CD4-positive, alpha-beta T cell (primary cell): ENCODE measurements around the gene NFATC1. TPM values are rescaled to one million over a fixed set of nuclear protein-coding genes. Genes with fewer than 3 reads are reported as not detected.

ENCODE experiments used
- ATAC-seq: fragments of 200-7000 bp; cut with Tn5 transposase; one replicate; pipeline ENCODE4 v1.10.0; 2022; ENCODE audit warnings: mild to moderate bottlenecking; ENCODE audit not compliant: poor library complexity
- CTCF ChIA-PET: fragments of 350-600 bp; sonication (Branson Sonifier 250); formaldehyde crosslinking; loops from one replicate; lab custom pipeline; 2021; ENCODE audit warnings: antibody characterized with exemption, inconsistent platforms; lab: Charles Lee
- POLR2A ChIA-PET: fragments of 350-600 bp; sonication (Branson Sonifier 250); formaldehyde crosslinking; loops from one replicate; lab custom pipeline; 2021; ENCODE audit warnings: antibody characterized with exemption, inconsistent platforms; lab: Charles Lee
- DNase-seq, 14 experiments: peaks; one replicate each; pipeline ENCODE4 v3.0.0-alpha.2; 2013 to 2020; ENCODE audit warnings: mixed read lengths in 2 of 14
- H3K27ac ChIP-seq, 2 donors: one replicate each; pipeline versions ENCODE4 v1.5.1 to v1.7.0; 2013; ENCODE audit warnings: low read length in 2 of 2, low read depth in 1 of 2, mild to moderate bottlenecking in 1 of 2
- H3K27me3 ChIP-seq, 2 experiments: 1 replicate in 1 of 2; 2 replicates in 1 of 2; pipeline versions ENCODE4 v1.6.1 to v1.7.0; 2013; ENCODE audit warnings: low read length in 2 of 2, control low read depth in 1 of 2, mild to moderate bottlenecking in 1 of 2, moderate library complexity in 1 of 2; ENCODE audit not compliant: insufficient read depth in 2 of 2, control insufficient read depth in 1 of 2
- H3K36me3 ChIP-seq: one replicate; pipeline ENCODE4 v1.6.1; 2013; ENCODE audit warnings: low read length, control low read depth; ENCODE audit not compliant: insufficient read depth
- H3K4me1 ChIP-seq: one replicate; pipeline ENCODE4 v1.6.1; 2013; ENCODE audit warnings: low read length, control low read depth; ENCODE audit not compliant: insufficient read depth
- H3K4me3 ChIP-seq: one replicate; pipeline ENCODE4 v1.5.1; 2013; ENCODE audit warnings: mild to moderate bottlenecking, low read length, moderate library complexity
- H3K9me3 ChIP-seq, 2 experiments: 1 replicate in 1 of 2; 2 replicates in 1 of 2; pipeline versions ENCODE4 v1.6.1 to v1.7.0; 2013; ENCODE audit warnings: low read length in 2 of 2, mild to moderate bottlenecking in 2 of 2, control low read depth in 1 of 2, moderate library complexity in 1 of 2; ENCODE audit not compliant: control insufficient read depth in 1 of 2, insufficient read depth in 1 of 2
- H3K27ac Mint-ChIP-seq: one replicate; pipeline ENCODE4 v1.8.0; 2020; ENCODE audit warnings: mixed read lengths
- H3K27me3 Mint-ChIP-seq: one replicate; pipeline ENCODE4 v1.8.0; 2021; ENCODE audit warnings: mixed read lengths
- H3K36me3 Mint-ChIP-seq: one replicate; pipeline ENCODE4 v1.8.0; 2021; ENCODE audit warnings: low read depth, mixed read lengths
- H3K4me1 Mint-ChIP-seq: one replicate; pipeline ENCODE4 v1.8.0; 2021; ENCODE audit warnings: low read depth, mixed read lengths
- H3K4me3 Mint-ChIP-seq: one replicate; pipeline ENCODE4 v1.8.0; 2020; ENCODE audit warnings: mild to moderate bottlenecking, mixed read lengths
- H3K9me3 Mint-ChIP-seq: one replicate; pipeline ENCODE4 v1.8.0; 2020; ENCODE audit warnings: mixed read lengths
- CTCF ChIP-seq: fragments of 200-600 bp; IDR thresholded peaks from one replicate; pipeline ENCODE4 v1.8.0; 2022; ENCODE audit warnings: antibody characterized with exemption, mild to moderate bottlenecking
- intact Hi-C, 2 experiments: fragments of 100-400 bp; cut with DNase I in 1 of 2; cut with micrococcal nuclease in 1 of 2; formaldehyde crosslinking; loops; one replicate each; pipeline versions ENCODE4 v1.15.1 to v1.9.0; 2023 to 2025; cut with DNase I, micrococcal nuclease
- total RNA-seq, 174 experiments: library from RNA in 2 of 174; stranded (reverse) in 2 of 174; gene quantifications; one replicate each; pipeline ENCODE4 v1.2.3 and lab custom pipeline; 2021 to 2026

Gene NFATC1
- total RNA-seq, 2 experiments from 2014 or later: 107 to 113 TPM

GRCh38 chr18:79397247-79397829 lies 1.6 kb downstream of the NFATC1 start:
- H3K4me3 ChIP-seq: peak overlapping the region; percentile 51

DNA sequence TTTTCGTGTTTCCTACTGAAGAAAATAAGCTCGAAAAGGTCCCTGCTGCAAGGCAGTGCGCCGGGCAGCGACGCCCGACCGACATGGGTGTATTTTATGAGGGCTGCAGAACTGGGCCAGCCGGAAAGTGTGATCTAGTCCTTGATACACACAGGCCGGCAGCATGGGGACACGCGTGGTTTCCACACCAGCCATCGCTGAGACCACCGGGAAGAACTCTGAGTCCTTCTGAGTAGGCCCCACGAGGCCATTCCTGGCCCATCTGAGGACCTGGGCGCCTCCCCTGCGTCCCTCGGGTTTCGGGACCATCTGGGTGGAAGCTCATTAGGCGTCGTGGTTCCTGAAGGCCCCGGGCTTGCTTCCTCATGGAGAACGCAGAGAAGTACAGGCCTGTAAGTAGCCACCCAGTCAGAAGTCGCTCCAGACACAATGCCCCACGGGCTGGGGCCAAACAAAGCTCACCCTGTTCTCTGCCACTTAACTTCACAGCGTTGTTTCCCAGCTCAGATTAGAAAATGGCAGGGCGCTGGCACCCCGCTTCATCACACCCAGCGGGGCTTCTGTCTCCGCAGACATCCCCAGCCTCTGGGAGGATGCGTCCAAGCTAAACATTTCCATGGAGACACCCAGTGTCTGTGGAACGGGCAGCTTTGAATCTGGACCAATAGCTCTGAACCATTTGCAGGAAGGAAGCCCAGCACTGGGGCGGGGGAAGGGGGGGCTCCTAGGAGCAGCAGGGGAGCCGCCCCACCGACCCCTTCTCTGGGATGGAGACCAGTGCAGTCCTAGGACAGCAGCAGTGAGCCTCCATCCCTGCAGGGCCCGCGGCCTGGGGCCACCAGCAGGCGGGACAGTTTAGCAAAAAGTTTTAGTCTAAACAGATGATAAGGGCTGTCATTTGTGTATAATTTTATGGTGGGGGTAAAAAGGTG lies 2.4 kb downstream of the NFATC1 start:
- no peaks in the 10 kb centered on the region for H3K9me3 ChIP-seq
- DNase-seq (peak in 1 of 14 experiments; percentile 33), ATAC-seq (no peak)
- H3K4me3 Mint-ChIP-seq: peak overlapping the region; percentile 94
- intact Hi-C loops: loop anchor here (5.0 kb wide), 4 partner anchors 39 to 554 kb away; partner anchors contain the start of genes ATP9B (in 1 of the 2) and SLC66A2 (in 1 of the 2)
- no peak for TF ChIP-seq CTCF
- peak overlapping the region; percentile 96 for H3K27ac Mint-ChIP-seq
- H3K36me3 Mint-ChIP-seq: peaks cover 39% of the 10 kb centered on the region
- no peaks in the 10 kb centered on the region for H3K27me3 Mint-ChIP-seq
- H3K36me3 ChIP-seq: peaks cover 4% of the 10 kb centered on the region
- peak overlapping the region; percentile 51 for H3K4me3 ChIP-seq
- H3K4me1 ChIP-seq: peaks cover 72% of the 10 kb centered on the region
- peaks cover 0 to 3% of the 10 kb centered on the region in 2 experiments for H3K27me3 ChIP-seq
- peaks cover 47% of the 10 kb centered on the region for H3K4me1 Mint-ChIP-seq
- ChIA-PET CTCF (interaction anchor here (1.4 to 2.7 kb wide), 3 partner anchors 7 to 130 kb away, joined by 3 to 18 read pairs (median 4); no protein-coding TSS in a partner anchor), POLR2A (interaction anchor here (0.7 to 5.3 kb wide), 7 partner anchors 7 to 281 kb away, joined by 3 to 34 read pairs (median 3); partner anchors contain the start of gene CTDP1)
- no peaks in the 10 kb centered on the region for H3K9me3 Mint-ChIP-seq
- H3K27ac ChIP-seq: peak overlapping the region; percentile 21 to 52

More at GRCh38 chr18:79397247-79397829, 1.6 kb downstream of the NFATC1 start:
- intact Hi-C loops: loop anchor here (5.0 kb wide), 4 partner anchors 40 to 555 kb away; partner anchors contain the start of genes ATP9B (in 1 of the 2) and SLC66A2 (in 1 of the 2)
- peaks cover 70% of the 10 kb centered on the region for H3K4me1 ChIP-seq
- Mint-ChIP-seq H3K4me1 (peaks cover 47% of the 10 kb centered on the region), H3K27ac (peak overlapping the region; percentile 96), H3K9me3 (no peaks in the 10 kb centered on the region), H3K4me3 (peak overlapping the region; percentile 94), H3K27me3 (no peaks in the 10 kb centered on the region), H3K36me3 (peaks cover 31% of the 10 kb centered on the region)
- no peak overlapping the region for H3K27ac ChIP-seq
- CTCF ChIA-PET: interaction anchor here (0.6 to 2.7 kb wide), 4 partner anchors 8 to 131 kb away, joined by 3 to 18 read pairs (median 3); no protein-coding TSS in a partner anchor
- H3K36me3 ChIP-seq: peaks cover 4% of the 10 kb centered on the region
- ATAC-seq (no peak), DNase-seq (peak in 1 of 14 experiments; percentile 33)
- no peaks in the 10 kb centered on the region for H3K9me3 ChIP-seq
- POLR2A ChIA-PET: interaction anchor here (0.8 to 5.3 kb wide), 6 partner anchors 8 to 126 kb away, joined by 3 to 34 read pairs (median 5); no protein-coding TSS in a partner anchor
- no peak for TF ChIP-seq CTCF
- peaks cover 0 to 3% of the 10 kb centered on the region in 2 experiments for H3K27me3 ChIP-seq
